ENCODE measurements around the gene SERPINB1.

Gene SERPINB1

DNA sequence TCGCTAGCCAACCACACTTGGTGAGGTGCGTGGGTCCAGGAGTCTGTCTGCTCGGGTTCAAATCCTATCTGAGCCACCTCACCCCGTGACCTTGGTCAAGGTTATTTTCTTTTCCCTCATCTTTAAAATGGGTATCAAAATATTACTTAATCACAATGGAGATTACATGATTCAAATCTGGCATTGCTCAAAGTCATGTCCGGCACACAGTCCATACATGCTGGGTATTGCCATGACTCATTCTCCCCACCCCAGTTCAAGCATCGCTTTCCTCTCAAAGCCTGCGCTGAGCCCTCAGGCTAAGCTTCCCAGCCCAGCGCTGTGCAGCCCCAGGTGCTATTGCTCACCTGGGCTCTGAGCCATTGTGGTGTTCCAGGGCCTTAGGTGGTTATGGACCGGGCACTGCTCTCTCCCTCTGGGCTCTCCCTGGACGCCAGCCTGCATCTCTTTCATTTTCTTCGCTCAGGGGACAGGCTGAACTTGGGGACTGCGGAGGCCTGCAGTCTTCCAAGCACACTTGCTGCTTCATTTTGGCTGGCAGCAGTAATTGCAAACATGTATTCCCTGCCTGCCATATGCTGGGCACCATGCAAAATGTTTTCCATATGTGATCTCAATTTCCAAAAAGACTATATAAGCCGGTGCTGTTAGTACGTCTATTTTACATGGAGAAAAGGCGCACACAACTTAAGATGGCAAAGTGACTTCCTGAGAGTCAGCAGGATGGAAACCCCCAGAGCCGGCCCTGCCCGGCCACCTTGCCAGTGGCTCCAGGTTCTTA lies 49.1 kb downstream of the SERPINB1 start:
- peak; percentile 46 for DNase-seq (ENCODE audit: low spot score)

DNA sequence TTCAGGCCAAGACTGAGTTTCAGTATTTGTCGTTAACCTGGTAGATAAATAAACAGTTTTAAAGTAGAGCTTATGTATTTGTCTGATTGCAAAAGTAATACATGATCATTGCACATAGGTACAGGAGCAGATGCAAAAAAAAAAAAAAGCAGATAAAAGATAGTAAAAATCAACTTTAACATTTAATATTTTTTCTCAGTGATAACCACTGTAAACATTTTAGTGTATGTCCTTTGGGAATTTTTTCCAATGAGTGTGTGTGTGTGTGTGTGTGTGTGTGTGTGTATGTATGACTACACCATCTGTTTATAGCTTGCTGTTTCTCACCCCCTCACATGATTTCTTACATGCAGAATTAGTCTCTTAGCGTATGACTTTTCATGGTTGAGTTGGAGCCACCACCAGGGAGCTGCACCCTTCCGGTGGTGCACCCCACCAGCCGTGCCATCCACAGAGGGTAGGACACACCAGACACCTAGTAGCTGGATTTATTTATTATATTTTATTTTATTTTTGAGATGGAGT lies 50.2 kb downstream of the SERPINB1 start:
- DNase-seq (ENCODE audit: low spot score) = no peak

DNA sequence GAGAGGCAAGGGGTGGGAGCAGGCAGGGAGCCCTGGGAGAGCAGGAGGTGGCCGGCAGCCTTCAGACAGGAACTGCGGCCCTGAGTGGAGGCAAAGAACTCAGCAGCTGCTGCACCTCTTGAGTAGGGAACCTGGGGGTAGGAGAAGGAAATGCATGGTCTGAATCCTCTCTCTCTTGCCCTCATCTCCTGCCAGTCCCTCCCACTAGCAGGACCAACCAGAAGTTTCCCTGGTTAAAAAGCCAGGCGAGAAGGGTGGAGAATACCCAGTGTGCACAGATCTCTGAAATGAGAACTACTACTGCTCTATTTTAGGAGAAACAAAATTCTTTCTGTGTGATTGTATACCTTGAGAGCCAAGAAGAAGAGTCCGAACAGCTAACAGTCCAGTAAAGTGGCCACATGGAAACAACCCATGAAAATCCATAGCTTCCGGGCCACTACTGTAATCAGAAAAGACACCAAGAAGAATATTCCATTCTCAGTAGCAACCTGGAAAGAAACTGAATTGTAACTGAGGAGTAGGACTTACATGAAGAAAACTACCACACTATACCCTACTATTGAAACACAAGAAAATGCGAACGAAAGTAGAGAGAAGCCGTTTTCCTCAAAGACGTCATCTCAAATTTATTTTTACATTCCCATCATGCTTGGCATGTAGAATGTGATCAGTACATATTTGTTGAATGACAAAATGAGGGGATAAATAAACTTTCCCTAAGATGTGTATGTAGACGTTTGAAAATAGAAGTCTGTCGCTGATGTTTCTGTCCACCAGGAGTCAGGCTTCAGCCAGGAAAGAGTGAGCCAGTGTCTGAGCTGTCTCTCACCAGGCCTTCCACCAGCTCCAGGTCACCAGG lies 50.8 kb downstream of the SERPINB1 start:
- peak; percentile 87 for DNase-seq (ENCODE audit: low spot score)

DNA sequence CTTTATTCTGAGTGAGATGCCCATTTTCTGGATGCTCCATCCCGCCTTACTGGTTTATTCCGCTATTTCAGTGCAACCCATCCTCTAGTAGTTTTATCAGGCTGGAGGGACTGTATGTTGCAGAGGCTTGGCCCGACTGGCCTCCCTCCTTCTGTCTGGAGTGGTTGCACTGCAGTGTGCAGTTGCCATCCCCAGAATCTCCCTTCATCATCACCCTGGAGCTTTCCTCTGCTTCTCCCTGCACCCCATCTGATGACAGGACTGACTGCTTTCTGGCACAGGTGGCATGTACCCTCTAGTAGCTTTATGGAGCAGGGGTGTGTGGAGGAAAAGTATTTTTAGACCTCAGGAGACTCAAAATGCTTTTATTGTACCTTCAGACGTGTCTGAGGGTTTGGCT lies 55.4 kb downstream of the SERPINB1 start:
- DNase-seq (ENCODE audit: low spot score) = no peak

DNA sequence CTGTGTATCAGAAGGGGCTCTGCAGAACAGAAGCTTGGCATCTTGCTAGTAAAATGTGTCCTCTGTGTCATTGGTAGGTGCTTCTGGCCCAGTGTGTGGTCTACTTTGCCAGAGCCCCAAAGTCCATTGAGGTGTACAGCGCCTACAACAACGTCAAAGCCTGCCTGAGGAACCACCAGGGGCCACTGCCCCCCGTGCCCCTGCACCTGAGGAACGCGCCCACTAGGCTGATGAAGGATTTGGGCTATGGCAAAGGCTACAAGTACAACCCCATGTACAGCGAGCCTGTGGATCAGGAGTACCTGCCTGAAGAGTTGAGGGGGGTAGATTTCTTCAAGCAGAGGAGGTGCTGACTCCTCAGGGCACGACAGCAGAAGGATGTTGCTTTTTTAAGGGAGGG lies 56.7 kb downstream of the SERPINB1 start:
- DNase-seq (ENCODE audit: low spot score) = no peak

DNA sequence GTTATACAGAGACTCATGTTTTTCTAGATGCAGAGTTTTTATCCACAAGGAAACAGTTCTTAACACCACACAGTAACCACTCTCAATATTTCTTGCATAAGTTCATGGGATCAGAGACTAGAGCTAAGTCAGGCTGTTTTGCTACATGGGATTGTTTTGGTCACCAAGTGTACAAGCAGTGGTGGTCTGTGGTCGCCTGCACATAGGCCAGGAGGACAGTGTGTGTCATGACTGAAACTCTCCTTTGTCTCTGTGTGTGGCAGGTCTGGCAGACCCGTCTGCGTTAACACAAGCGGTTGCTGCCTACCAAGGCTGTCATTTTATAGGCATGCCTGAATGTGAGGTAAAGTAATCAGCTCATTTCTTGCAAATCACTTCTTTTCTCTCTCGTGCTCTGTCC lies 57.6 kb downstream of the SERPINB1 start:
- DNase-seq (ENCODE audit: low spot score) = no peak

DNA sequence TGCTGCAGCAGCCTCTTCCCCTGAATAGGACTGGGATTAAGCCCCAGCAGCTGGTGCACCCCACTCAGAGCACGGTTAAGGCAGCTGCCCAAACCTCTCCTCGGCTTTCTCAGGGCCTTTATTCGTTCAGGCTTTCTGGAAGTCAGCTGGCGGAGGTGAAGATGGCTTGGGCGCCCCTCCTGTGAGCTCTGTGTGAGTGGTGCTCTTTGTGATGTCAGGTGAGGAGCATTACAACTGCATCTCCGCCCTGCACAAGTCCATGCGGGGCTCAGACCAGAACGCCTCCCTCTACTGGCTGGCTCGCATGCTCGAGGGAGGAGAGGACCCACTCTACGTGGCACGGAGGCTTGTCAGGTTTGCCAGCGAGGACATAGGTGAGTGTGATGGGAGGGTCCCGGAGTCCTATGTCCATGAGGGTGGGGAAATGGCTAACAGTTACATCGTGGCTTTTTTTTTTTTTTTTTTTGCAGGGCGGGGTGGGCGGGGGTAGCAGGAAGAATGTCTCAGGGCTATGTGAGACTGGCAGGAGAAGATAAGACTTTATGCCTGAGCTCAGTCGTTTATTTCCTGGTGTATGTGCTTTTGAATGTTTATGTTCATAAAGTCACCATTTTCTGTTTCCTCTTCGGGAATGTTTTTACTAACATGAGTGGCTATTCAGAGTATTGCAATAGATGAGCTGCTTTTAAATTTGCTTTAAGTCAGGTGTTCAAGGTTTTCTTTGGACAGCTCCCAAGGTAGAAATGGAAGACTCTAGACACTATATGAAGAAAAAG lies 58.3 kb downstream of the SERPINB1 start:
- no peak for DNase-seq (ENCODE audit: low spot score)

DNA sequence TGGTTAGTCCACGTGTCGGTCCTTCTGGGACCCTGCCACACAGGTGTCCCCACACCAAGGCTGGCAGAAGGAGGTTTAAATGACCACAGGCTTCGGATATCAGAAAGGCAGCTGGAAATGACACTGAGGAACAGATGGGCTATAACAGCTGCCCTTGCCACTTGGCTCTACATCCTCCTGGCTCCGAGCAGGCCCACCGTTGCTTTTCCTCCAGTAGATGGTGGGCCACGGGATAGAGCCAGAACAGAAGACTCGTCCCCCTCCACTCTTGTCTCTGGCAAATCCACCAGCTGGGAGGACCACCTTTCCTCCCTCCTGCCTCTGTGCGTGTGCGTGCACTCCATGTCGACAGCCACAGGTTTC lies 58.9 kb downstream of the SERPINB1 start:
- DNase-seq (ENCODE audit: low spot score) = no peak

DNA sequence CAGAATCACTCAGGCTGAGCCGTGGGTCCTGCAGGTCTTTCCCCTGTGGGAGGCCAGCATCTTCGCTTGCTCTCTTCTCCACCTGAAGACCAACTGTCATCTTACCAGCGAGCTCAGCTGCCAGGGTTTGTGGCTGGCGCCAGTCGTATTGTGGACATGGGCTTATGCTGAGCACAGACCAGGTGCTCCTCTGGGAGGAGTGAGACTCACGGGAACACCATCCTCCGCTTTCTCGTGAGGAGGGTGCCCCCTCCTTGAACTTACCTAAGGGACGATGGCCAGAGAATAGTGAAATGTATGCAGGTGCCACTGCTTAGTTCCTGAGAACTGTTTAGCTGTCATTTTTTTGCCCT lies 59.3 kb downstream of the SERPINB1 start:
- DNase-seq (ENCODE audit: low spot score) = no peak
